Bronchial epithelial cell (primary cell): ENCODE measurements around the gene GGTLC2. TPM values are rescaled to one million over a fixed set of nuclear protein-coding genes. Genes with fewer than 3 reads are reported as not detected.

Experiments used
- DNase-seq: peaks from one replicate; pipeline ENCODE4 v3.0.0-alpha.2; 2010; ENCODE audit warnings: low read depth
- FAIRE-seq: peaks from 2 replicates; lab custom pipeline; 2011; peaks lifted over from hg19 to GRCh38; lab: Jason Lieb, UNC
- H3K27me3 ChIP-seq: 2 replicates; pipeline ENCODE4 v1.5.1; 2011; ENCODE audit warnings: low read length; ENCODE audit not compliant: control insufficient read depth, insufficient read depth
- H3K36me3 ChIP-seq: 2 replicates; pipeline ENCODE4 v1.5.1; 2011; ENCODE audit warnings: low read length; ENCODE audit not compliant: control insufficient read depth, insufficient read depth
- H3K4me3 ChIP-seq: 2 replicates; pipeline ENCODE4 v1.5.1; 2011; ENCODE audit warnings: mild to moderate bottlenecking, low read depth, low read length, control low read depth
- CTCF ChIP-seq: IDR thresholded peaks from 2 replicates; pipeline ENCODE4 v1.5.1; 2011; ENCODE audit warnings: mild to moderate bottlenecking, moderate library complexity, low read length, control low read depth, inconsistent platforms; ENCODE audit not compliant: insufficient read depth, severe bottlenecking
- total RNA-seq: library from RNA; depleted of rRNA; stranded (reverse); fragments of >200 nt; gene quantifications from 2 replicates; pipeline ENCODE4 v1.2.1, GENCODE V29; 2014

GGTLC2 gene
- total RNA-seq, 1 donor from 2014 or later, result not detected

DNA sequence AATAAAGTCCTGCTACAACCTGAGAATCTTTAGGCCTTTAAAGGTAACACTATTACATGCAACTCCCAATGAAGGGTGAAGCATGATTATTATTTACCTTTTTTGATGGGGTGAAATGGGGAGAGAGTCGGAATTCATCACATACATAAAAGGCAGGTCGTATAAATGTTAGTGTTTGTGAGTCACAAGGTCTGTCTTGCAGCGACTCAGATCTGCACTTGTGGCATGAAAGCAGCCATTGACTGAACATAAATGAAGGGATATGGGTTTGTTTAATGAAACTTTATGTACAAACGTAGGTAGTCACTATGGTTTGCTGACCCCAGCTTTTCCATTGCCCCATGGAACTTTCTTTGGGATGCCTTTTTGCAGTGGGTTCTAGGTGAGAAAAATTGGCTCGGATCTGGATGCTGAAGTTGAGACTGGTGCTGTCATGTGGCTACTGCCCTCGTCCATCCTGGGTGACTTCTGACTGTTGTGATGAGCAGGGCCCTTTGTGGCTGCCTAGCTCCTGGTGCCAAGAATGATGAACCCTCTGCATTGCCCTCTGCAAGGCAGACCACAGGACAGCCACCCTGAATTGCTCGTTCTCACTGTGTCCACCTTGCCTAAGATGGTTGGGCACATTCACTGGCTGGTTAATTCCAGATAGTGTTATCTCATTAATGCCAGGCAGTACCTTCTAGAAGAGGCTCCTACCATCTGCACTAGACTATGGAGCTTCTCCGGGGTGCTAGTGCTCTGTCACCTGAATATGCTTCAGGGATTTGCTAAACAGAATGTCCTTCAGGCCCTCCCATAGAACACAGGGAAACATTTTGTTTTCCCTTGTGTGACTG, 11.3 kb downstream of the GGTLC2 start:
- no peaks in the 10 kb centered on the region for H3K27me3 ChIP-seq
- TF ChIP-seq CTCF, result no peak
- DNase-seq (no peak), FAIRE-seq (no peak)
- H3K36me3 ChIP-seq, result no peaks in the 10 kb centered on the region
- no peak overlapping the region for H3K4me3 ChIP-seq

- TF ChIP-seq CTCF, result no peak
- no peak for FAIRE-seq
- no peak for DNase-seq
- no peaks in the 10 kb centered on the region for H3K27me3 ChIP-seq
- no peak overlapping the region for H3K4me3 ChIP-seq
- H3K36me3 ChIP-seq, result no peaks in the 10 kb centered on the region
Measured at GRCh38 chr22:22657712-22658111, 13.3 kb downstream of the GGTLC2 start.

DNA sequence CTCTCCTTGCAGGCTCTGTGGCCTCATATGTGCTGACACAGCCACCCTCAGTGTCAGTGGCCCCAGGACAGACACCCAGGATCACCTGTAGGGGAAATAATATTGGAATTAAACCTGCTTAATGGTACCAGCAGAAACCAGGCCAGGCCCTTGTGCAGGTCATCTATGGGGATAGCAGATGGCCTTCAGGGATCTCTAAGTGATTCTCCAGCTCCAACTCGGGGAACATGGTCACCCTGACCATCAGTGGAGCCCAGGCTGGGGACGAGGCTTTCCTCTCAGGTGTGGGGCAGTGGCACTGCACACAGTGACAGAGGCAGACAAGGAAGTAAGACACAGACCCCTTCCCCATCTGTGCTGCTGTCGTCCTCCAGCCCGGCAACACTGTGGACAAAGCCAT, 16.9 kb downstream of the GGTLC2 start:
- DNase-seq, result no peak
- no peak for TF ChIP-seq CTCF
- Histone ChIP-seq H3K36me3 (no peaks in the 10 kb centered on the region), H3K4me3 (no peak overlapping the region), H3K27me3 (no peaks in the 10 kb centered on the region)
- no peak for FAIRE-seq

GRCh38 chr22:22662095-22662494, 17.7 kb downstream of the GGTLC2 start:
- H3K4me3 ChIP-seq, result no peak overlapping the region
- DNase-seq (no peak), FAIRE-seq (no peak)
- TF ChIP-seq CTCF, result no peak
- H3K27me3 ChIP-seq, result no peaks in the 10 kb centered on the region
- no peaks in the 10 kb centered on the region for H3K36me3 ChIP-seq

DNA sequence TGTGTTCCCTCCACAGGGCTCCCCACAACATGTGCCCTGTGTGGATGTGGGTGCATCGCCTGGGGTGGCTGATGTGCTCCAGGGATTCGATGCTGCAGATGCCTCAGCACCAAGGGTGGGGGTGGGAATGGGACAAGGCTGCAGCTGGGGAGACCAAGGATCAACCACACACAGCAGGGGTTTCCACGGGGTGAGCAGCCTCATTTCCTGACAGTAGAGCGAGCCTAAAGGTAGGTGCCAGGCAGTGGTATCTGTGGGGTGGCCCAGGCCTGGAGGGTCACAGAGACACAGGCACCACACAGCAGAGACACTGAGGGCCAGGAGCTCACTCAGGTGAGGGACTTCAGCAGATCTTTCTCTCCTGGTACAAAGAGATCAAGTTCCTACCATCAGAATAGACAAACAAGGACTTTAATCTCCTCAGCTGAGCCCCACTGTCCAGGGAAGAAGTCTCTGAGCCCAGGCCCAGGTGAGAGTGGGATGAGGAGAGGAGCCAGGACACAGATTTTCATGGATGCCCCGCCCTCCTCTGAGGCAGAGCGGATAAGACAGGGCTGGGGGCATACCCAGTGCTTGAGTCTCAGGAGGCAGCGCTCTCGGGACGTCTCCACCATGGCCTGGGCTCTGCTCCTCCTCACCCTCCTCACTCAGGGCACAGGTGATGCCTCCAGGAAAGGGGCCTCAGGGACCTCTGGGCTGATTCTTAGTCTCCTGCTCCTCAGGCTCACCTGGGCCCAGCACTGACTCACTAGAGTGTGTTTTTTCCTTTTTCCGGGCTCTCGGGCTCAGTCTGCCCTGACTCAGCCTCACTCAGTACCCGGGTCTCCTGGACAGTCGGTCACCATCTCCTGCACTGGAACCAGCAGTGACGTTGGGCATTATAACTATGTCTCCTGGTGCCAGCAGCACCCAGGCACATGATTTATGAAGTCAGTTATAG, 19.7 kb downstream of the GGTLC2 start:
- Histone ChIP-seq H3K4me3 (no peak overlapping the region), H3K36me3 (no peaks in the 10 kb centered on the region), H3K27me3 (no peaks in the 10 kb centered on the region)
- FAIRE-seq (no peak), DNase-seq (no peak)
- no peak for TF ChIP-seq CTCF
